HG03060 (cell line): ENCODE measurements around the gene ECE2.
A peak's percentile ranks its signal among the peaks of the same experiment; 100 is the strongest.
"Not testable (repeated sequence)": the region's sequence is repeated elsewhere in the genome, so short reads cannot be mapped to it uniquely, and the experiment has no call there.

ENCODE experiments used
- ATAC-seq: cut with Tn5 transposase; IDR thresholded peaks from one replicate; pipeline ENCODE4 v1.9.1; 2021; ENCODE audit warnings: low read depth, moderate number of reproducible peaks; ENCODE audit not compliant: unreplicated experiment

ECE2 gene

DNA sequence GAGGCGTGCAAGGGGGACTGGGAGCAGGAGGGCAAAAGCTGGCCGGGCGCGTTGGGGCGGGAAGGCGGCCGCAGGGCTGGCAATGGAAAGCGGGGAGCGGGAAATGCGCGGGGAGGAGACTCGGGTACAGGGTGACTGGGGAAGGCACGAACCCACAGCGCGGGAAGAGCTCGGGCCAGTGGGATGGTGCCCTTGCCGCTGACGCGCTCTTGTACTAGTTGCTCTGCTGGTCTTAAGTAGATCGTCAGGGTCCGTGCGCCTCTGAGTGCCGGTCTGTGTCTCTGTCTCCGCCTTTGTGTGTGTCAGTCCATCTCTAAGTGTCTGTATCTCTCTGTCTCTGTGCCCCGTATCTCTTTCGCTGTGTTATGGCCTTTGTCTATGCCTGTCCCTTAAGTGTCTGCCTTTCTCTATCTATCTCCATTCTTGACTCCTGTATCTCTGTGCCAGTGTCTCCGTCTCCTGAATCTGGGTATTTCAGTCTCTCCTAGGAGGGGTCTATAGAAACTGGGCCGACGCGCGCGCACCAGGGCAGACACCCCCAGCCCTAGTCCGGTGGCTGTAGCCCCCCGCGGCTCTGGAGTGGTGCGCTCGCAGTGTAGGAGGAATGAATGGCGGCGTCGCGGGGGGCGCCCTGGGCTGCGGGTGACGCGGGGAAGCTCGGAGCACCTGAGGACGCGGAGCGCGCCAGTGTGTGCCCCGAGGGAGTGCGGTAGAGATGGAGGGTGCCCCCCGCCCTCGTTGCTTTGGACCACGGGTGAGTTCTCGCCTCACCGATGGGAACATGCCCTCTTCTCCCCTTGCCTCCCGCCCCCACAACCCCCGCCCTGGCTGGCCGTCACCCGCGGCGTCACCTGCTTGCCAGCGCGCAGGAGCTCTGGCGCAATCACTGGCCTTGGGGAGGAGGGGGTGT is 13.7 kb upstream of the ECE2 start:
- ATAC-seq, result no peak

GRCh38 chr3:184262764-184263179 is 13.1 kb upstream of the ECE2 start:
- ATAC-seq, result no peak

DNA sequence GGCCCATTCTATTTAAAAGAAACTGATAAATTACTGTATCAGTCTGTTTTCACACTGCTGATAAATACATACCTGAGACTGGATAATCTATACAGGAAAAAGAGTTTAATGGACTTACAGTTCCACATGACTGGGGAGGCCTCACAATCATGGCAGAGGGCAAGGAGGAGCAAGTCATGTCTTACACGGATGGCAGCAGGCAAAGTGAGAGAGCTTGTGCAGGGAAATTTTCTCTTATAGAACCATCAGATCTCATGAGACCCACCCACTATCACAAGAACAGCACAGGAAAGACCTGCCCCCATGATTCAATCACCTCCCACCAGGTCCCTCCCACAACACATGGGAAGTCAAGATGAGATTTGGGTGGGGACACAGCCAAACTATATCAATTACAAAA is 8.6 kb upstream of the ECE2 start:
- not testable (repeated sequence) for ATAC-seq

- no peak for ATAC-seq
Observed at GRCh38 chr3:184272269-184272668, 3.6 kb upstream of the ECE2 start.

DNA sequence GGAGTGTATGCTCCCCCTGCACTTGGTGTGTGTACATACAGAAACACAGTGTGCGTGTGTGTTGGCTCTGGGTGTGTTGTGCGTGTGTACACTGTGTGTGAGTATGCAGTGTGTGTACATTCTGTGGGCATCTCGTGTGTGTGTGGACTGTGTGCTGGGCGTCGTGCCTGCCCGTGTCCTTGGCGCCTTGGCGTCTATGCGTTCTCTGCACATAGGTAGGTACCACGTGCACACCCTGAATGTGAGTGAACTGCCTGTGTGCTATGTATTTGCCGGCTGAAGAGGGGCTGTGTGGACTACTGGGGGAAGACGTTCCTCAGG is 481 bp upstream of the ECE2 start:
- ATAC-seq, result no peak

DNA sequence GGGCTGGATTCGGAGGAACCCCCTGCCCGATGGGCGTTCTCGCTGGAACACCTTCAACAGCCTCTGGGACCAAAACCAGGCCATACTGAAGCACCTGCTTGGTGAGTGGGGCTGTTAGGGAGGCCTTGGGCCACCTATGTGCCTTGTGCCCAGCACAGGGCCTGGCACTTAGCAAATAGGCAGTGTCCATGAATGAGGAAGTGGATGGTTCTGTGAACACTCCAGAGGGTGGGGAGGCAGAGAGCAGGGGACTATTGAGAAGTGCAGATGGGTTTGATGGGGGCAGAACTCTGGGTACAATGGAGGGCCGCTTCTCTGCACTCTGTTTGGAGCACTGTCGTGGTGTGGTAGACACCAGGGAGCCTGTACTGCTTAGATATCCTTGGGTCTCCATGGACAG is 1.5 kb downstream of the ECE2 start:
- no peak for ATAC-seq

GRCh38 chr3:184282941-184283340 is 7.1 kb downstream of the ECE2 start:
- ATAC-seq, result no peak

- ATAC-seq, result no peak
Observed at GRCh38 chr3:184283681-184284080, 7.9 kb downstream of the ECE2 start.

DNA sequence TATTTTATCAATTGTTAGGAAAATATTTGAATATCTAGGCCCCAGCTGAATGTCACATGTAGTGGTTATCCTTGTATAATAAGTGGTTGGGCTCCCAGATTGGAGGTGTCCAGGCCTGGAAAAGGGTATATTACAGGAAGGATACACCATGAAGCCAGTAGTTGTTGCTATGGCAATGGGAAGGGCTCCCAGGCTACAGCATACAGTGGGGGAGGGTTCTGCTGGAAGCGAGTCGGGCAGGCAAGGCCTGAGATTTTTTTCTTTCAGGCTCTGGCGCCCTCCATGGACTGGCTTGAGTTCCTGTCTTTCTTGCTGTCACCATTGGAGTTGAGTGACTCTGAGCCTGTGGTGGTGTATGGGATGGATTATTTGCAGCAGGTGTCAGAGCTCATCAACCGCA is 8.9 kb downstream of the ECE2 start:
- ATAC-seq, result no peak

GRCh38 chr3:184289426-184289938 is 13.7 kb downstream of the ECE2 start:
- ATAC-seq, result no peak

DNA sequence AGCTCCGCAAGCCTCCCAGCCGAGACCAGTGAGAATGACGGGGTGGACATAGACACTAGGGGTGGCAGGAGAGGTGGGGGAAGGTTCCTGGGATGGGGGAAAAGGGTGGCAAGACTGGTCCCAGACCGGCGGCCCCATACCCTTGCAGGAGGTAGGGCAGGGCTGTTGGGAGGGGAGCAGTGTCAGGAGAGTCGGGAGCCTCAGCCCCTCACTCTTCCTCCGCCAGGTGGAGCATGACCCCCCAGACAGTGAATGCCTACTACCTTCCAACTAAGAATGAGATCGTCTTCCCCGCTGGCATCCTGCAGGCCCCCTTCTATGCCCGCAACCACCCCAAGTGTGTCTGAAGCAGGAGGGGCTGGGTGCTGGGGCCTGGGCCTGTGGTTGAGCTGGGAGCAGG is 14.5 kb downstream of the ECE2 start:
- ATAC-seq, result no peak

DNA sequence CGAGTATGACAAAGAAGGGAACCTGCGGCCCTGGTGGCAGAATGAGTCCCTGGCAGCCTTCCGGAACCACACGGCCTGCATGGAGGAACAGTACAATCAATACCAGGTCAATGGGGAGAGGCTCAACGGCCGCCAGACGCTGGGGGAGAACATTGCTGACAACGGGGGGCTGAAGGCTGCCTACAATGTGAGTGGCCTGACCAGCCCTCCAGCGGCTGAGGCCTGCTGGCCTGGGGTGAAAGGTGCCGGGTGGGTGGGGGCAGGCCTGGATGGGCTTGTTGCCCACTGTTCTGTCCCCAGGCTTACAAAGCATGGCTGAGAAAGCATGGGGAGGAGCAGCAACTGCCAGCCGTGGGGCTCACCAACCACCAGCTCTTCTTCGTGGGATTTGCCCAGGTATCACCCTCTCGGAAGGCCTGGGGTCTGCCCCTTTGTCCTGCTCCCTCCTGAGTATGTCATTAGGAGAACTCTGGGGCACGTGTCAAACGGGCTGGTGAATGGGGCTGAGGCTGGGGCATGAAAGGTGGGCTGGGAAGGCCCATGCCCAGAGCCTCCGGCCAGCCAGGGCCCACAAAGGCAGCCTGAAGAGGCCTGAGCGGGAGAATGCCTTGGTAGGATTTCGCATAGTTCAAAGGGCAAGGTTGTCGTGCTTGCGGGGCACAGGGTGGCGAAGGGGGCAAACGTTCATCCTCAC is 15.4 kb downstream of the ECE2 start:
- ATAC-seq, result no peak

DNA sequence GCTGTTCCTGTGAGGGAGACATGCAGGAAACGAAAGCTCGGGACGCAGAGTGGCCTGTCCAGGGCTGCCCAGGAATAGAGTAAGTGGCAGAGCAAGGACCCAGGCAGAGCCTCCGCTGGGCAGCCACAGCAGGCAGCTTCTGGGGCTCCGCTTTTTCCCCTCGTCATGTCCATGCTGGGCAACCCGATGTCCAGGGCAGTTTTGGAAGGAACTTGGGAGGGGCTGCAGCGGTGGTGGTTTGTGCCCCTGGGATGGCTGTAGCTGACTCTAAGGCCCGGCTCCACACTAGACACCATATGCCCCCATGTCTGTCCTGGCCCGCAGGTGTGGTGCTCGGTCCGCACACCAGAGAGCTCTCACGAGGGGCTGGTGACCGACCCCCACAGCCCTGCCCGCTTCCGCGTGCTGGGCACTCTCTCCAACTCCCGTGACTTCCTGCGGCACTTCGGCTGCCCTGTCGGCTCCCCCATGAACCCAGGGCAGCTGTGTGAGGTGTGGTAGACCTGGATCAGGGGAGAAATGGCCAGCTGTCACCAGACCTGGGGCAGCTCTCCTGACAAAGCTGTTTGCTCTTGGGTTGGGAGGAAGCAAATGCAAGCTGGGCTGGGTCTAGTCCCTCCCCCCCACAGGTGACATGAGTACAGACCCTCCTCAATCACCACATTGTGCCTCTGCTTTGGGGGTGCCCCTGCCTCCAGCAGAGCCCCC is 16.1 kb downstream of the ECE2 start:
- ATAC-seq, result no peak

GRCh38 chr3:184295771-184296170 is 19.9 kb downstream of the ECE2 start:
- no peak for ATAC-seq

DNA sequence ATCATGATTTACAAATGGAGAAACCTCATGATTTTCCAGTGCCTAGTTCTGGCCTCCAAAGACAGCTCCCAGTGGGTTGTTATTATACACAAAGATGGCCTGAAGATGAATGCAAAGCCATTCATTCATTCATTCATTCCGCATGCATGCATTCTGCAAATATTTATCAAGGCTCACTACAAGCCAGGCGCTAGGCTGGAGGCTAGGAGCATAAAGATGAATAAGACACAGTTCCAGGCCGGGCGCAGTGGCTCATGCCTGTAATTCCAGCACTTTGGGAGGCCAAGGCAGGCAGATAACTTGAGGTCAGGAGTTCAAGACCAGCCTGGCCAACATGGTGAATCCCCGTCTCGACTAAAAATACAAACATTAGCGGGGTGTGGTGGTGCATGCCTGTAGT is 20.8 kb downstream of the ECE2 start:
- ATAC-seq, result no peak

- peak; percentile 78 for ATAC-seq
Observed at GRCh38 chr3:184298759-184299487, 23.1 kb downstream of the ECE2 start, which contains the start of gene PSMD2. Gene PSMD2, plus strand, starts transcription at chr3:184299241. Its CDS starts 26 bp downstream, at chr3:184299267.

DNA sequence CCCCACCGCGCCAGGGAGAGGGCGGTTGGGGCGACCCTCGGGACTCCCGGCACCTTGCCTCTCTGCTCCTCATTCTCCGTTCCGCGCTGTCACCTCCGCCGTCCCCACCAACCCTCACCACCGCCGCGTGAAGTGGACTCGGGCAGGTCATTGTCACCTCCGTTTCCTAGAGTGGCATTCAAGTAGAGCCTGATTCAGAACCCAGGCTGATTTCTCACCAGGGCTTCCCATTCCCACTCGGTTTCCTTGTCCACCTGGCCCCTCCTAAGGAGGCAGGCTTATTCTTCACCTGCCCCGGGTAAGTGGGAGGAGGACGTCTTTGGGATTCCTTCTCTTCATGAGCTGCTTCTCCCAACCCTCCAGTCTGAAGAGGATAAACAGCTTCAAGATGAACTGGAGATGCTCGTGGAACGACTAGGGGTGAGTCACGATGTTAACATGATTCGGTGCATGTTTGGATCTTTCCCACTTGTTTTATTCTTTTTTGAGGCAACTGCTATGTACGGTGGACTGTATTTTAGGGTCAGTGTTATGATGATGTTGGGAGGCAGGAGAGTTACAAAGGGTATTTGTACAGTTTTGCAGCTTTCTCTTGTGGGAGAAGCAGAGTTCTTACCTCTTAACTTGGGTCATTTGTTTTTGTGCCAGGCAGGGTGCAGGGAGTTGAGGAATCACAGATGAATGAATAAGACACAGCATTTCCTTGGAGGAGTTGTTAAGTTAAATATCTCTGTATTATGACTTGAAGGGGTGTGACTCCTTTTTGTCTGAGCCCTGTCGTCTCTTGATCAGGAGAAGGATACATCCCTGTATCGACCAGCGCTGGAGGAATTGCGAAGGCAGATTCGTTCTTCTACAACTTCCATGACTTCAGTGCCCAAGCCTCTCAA is 23.9 kb downstream of the ECE2 start:
- peak; percentile 24 for ATAC-seq

DNA sequence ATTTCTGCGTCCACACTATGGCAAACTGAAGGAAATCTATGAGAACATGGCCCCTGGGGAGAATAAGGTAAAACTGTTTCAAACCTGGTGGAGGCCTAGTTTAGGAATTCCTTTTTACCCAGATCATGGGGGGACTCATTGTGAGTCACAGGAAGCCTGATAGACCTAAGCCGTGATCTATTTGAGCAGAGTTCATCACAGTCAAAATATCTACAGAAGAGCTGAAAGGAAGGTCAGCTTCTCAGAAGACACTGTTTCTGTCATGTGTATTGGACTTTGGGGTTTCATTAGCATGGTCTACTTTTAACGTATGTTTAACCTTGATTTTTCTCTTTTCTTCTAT is 24.5 kb downstream of the ECE2 start:
- ATAC-seq, result no peak

- no peak for ATAC-seq
Observed at GRCh38 chr3:184305577-184305976, 29.8 kb downstream of the ECE2 start.
